ENCODE results near the gene MRPL17.

DNA sequence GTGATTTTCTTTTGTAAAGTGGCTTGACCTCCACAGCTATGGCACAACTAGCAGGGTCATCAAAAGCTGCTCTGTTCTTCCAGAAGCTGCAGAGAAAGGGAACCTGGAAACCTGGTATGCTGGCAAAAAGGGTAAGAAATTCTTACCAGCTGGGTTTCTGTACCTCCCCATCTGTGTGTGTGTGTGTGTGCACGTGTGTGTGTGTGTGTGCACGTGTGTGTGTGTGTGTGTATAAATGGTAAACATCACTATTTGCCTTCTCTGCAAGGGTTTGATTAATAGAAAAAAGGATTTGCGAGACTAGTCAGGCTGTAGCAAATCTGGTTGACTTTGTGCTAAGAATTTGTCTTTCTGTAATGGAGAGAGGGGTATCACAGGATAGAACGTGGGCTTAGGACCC is 4.7 kb upstream of the MRPL17 start:
- TF ChIP-seq CTCF (IDR thresholded peaks at IDR 0.05), result no peak
- TF ChIP-seq POLR2A (IDR thresholded peaks at IDR 0.05), result no peak

Data from esophagus squamous epithelium (tissue), 4 donors.